DND-41 (cell line): Measurements from ENCODE around the gene TYR.

Source experiments
- ATAC-seq: fragments of 200-7000 bp; cut with Tn5 transposase; 3 replicates; pipeline ENCODE4 v1.9.1; 2021; ENCODE audit warnings: low read depth; ENCODE audit not compliant: insufficient read depth
- DNase-seq: peaks from one replicate; pipeline ENCODE4 v3.0.0-alpha.2; 2020
- H2AFZ ChIP-seq: 2 replicates; pipeline ENCODE4 v1.6.0; 2012; ENCODE audit warnings: low read depth, low read length
- H3K27ac ChIP-seq: 2 replicates; pipeline ENCODE4 v1.5.1; 2012; ENCODE audit warnings: low read length, inconsistent platforms
- H3K27me3 ChIP-seq: fragments of 200-600 bp; sonication (generic); 2 replicates; pipeline ENCODE4 v1.6.0; 2012; ENCODE audit warnings: low read length, mild to moderate bottlenecking, inconsistent platforms; ENCODE audit not compliant: insufficient read depth, poor library complexity
- H3K36me3 ChIP-seq: 2 replicates; pipeline ENCODE4 v1.5.1; 2012; ENCODE audit warnings: low read length, inconsistent platforms; ENCODE audit not compliant: insufficient read depth
- H3K4me1 ChIP-seq: 2 replicates; pipeline ENCODE4 v1.5.1; 2012; ENCODE audit warnings: mild to moderate bottlenecking, low read length; ENCODE audit not compliant: insufficient read depth
- H3K4me2 ChIP-seq: 2 replicates; pipeline ENCODE4 v1.6.0; 2012; ENCODE audit warnings: mild to moderate bottlenecking, moderate library complexity, low read length, inconsistent platforms; ENCODE audit not compliant: insufficient read depth
- H3K4me3 ChIP-seq, 2 experiments: fragments of 200-600 bp in 1 of 2; shearing (Covaris generic) in 1 of 2; 2 replicates each; pipeline ENCODE4 v1.5.1; 2012 to 2016; ENCODE audit warnings: inconsistent platforms in 2 of 2, low read length in 2 of 2, mild to moderate bottlenecking in 2 of 2, low read depth in 1 of 2, moderate library complexity in 1 of 2
- H3K79me2 ChIP-seq: 2 replicates; pipeline ENCODE4 v1.6.0; 2012; ENCODE audit warnings: low read length, inconsistent platforms; ENCODE audit not compliant: insufficient read depth
- H3K9ac ChIP-seq: 2 replicates; pipeline ENCODE4 v1.6.0; 2012; ENCODE audit warnings: low read depth, mild to moderate bottlenecking, inconsistent platforms, low read length, moderate library complexity
- H3K9me3 ChIP-seq: 2 replicates; pipeline ENCODE4 v1.5.1; 2012; ENCODE audit warnings: low read length, moderate library complexity, mild to moderate bottlenecking, inconsistent platforms; ENCODE audit not compliant: insufficient read depth, severe bottlenecking
- H4K20me1 ChIP-seq: 2 replicates; pipeline ENCODE4 v1.6.0; 2012; ENCODE audit warnings: low read length; ENCODE audit not compliant: insufficient read depth
- EZH2 ChIP-seq: IDR thresholded peaks from 3 replicates; pipeline ENCODE4 v1.6.1; 2012; ENCODE audit warnings: borderline replicate concordance, low read depth, mild to moderate bottlenecking, moderate library complexity, low read length, inconsistent platforms; ENCODE audit not compliant: severe bottlenecking
- TF ChIP-seq, protein P1 (sequence below): IDR thresholded peaks from 2 replicates; pipeline ENCODE4 v1.5.1; 2012; ENCODE audit warnings: borderline replicate concordance, low read length, moderate library complexity, mild to moderate bottlenecking; ENCODE audit not compliant: poor library complexity, severe bottlenecking; ENCODE audit errors: extremely low read depth

The TYR gene

DNA sequence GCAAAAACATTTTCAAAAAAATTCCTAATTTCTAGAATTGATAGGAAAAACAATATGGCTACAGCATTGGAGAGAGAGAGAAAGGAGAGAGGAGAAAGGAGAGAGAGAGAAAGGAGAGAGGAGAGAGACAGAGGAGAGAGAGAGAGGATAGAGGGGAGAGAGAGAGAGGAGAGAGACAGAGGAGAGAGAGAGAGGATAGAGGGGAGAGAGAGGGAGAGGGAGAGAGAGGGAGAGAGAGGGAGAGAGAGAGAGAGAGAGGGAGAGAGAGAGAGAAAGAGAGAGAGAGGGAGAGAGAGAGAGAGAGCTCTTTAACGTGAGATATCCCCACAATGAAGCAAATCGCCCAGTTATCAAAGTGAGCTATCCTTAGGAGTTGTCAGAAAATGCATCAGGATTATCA, 737 bp upstream of the TYR start:
- Histone ChIP-seq H3K9ac (no peak overlapping the region), H4K20me1 (no peaks in the 10 kb centered on the region), H3K79me2 (no peaks in the 10 kb centered on the region), H3K27me3 (no peaks in the 10 kb centered on the region), H3K4me2 (no peak overlapping the region), H2AFZ (no peak overlapping the region), H3K27ac (no peak overlapping the region), H3K9me3 (no peaks in the 10 kb centered on the region), H3K4me3 (no peak overlapping the region), H3K4me1 (no peaks in the 10 kb centered on the region; the same call in 1 of the 2 replicates), H3K36me3 (no peaks in the 10 kb centered on the region)
- ATAC-seq (no peak), DNase-seq (no peak)
- TF ChIP-seq EZH2, result no peak
- TF ChIP-seq, protein P1, sequence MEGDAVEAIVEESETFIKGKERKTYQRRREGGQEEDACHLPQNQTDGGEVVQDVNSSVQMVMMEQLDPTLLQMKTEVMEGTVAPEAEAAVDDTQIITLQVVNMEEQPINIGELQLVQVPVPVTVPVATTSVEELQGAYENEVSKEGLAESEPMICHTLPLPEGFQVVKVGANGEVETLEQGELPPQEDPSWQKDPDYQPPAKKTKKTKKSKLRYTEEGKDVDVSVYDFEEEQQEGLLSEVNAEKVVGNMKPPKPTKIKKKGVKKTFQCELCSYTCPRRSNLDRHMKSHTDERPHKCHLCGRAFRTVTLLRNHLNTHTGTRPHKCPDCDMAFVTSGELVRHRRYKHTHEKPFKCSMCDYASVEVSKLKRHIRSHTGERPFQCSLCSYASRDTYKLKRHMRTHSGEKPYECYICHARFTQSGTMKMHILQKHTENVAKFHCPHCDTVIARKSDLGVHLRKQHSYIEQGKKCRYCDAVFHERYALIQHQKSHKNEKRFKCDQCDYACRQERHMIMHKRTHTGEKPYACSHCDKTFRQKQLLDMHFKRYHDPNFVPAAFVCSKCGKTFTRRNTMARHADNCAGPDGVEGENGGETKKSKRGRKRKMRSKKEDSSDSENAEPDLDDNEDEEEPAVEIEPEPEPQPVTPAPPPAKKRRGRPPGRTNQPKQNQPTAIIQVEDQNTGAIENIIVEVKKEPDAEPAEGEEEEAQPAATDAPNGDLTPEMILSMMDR, result no peak

DNA sequence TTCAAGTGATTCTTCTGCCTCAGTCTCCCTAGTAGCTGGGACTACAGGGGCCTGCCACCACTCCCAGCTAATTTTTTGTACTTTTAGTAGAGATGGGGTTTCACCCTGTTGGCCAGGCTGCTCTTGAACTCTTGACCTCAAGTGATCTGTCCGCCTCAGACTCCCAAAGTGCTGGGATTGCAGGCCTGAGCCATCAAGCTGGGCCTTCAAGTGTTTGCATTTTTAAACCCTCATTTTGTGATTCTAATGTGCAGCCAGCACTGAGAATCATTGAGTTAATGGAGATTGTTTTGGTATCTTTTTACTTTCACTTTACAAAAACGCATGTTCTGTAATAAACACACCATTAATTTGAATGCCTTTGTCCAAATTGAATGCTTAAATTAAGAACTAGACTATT, 3.4 kb downstream of the TYR start:
- Histone ChIP-seq H3K27ac (no peak overlapping the region), H3K4me3 (no peak overlapping the region), H3K9me3 (no peaks in the 10 kb centered on the region), H3K36me3 (no peaks in the 10 kb centered on the region), H4K20me1 (no peaks in the 10 kb centered on the region), H3K4me2 (no peak overlapping the region), H3K4me1 (no peaks in the 10 kb centered on the region), H2AFZ (no peak overlapping the region), H3K27me3 (no peaks in the 10 kb centered on the region), H3K9ac (no peak overlapping the region), H3K79me2 (no peaks in the 10 kb centered on the region)
- ATAC-seq (no peak), DNase-seq (no peak)
- TF ChIP-seq EZH2, result no peak
- TF ChIP-seq, protein P1, result no peak

DNA sequence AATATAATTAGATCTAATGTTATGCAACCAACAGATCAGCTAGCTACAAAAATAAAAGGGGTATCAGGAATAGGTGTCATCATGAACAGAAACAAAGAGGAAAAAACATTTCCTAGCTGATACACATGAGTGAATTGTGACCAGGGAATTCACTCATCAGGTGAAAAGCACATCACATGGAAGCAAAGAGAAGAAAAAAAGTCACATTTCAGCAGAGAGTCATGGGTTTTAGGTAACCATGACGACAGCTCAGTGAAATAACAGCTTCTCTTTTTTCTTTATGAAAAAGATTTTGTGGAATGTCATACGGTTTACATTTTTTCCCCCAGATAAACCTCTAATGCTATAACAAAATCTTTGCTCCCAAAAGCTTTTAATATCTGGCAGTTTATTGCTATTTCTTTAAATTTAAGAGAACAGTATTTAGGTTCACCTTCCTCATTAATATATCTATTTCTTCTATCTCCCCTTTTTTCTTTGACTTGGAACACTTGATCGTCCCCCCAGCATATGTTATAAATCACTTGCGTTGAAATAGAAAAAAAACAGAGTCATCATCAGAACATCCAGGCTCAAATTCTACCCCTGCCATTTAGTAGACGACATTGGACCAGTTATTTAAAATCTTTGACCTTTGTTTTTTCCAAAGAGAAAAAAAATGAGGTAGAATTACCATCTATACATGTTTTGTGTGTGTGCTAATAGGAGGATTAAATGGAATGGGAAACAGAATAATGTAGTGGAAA, 5.3 kb downstream of the TYR start:
- no peak overlapping the region for H2AFZ ChIP-seq
- TF ChIP-seq EZH2, result no peak
- TF ChIP-seq, protein P1, result no peak
- no peak overlapping the region for H3K27ac ChIP-seq
- no peak overlapping the region for H3K4me2 ChIP-seq
- DNase-seq (no peak), ATAC-seq (no peak)
- H4K20me1 ChIP-seq, result no peaks in the 10 kb centered on the region
- no peaks in the 10 kb centered on the region for H3K36me3 ChIP-seq
- H3K4me3 ChIP-seq, result no peak overlapping the region
- H3K4me1 ChIP-seq, result no peaks in the 10 kb centered on the region
- no peaks in the 10 kb centered on the region for H3K79me2 ChIP-seq
- no peaks in the 10 kb centered on the region for H3K9me3 ChIP-seq
- H3K9ac ChIP-seq, result no peak overlapping the region
- H3K27me3 ChIP-seq, result no peaks in the 10 kb centered on the region
